NCI-H446 treated with DMSO at 0.1 percent for 48 hours (cell line): ENCODE measurements around the gene SMARCC2.

Experiments used
- DNase-seq: peaks from one replicate; lab custom pipeline; 2025; lab: John Stamatoyannopoulos, UW

Gene SMARCC2

GRCh38 chr12:56189099-56189917 is at the start of gene SMARCC2:
TSS of gene SMARCC2 (minus strand) at chr12:56189483. CDS start at chr12:56189461, 22 bp downstream.
- peak; percentile 75 for DNase-seq

GRCh38 chr12:56237552-56237951 is 48.3 kb upstream of the SMARCC2 start:
- DNase-seq, result no peak

GRCh38 chr12:56236985-56237384 is 47.7 kb upstream of the SMARCC2 start:
- no peak for DNase-seq

- DNase-seq, result no peak
Observed at GRCh38 chr12:56236091-56236490, 46.8 kb upstream of the SMARCC2 start.

- DNase-seq, result no peak
Observed at GRCh38 chr12:56234746-56235436, 45.6 kb upstream of the SMARCC2 start.

GRCh38 chr12:56231184-56231582 is 41.9 kb upstream of the SMARCC2 start:
- DNase-seq, result no peak

- no peak for DNase-seq
Observed at GRCh38 chr12:56230432-56231183, 41.3 kb upstream of the SMARCC2 start.

GRCh38 chr12:56229916-56230431 is 40.7 kb upstream of the SMARCC2 start, which contains the start of gene SLC39A5:
TSS of gene SLC39A5 (plus strand) at chr12:56230051. CDS start at chr12:56231275, 1,224 bp downstream.
- DNase-seq, result no peak

GRCh38 chr12:56229082-56229481 is 39.8 kb upstream of the SMARCC2 start:
- no peak for DNase-seq

- no peak for DNase-seq
Observed at GRCh38 chr12:56224954-56225353, 35.7 kb upstream of the SMARCC2 start.

- peak; percentile 94 for DNase-seq
Observed at GRCh38 chr12:56224102-56224701, 34.9 kb upstream of the SMARCC2 start, which contains the start of gene NABP2. TSS of gene NABP2 (plus strand) at chr12:56224342. CDS start at chr12:56224857, 515 bp downstream.

- DNase-seq, result no peak
Observed at GRCh38 chr12:56223571-56224101, 34.4 kb upstream of the SMARCC2 start.

- DNase-seq, result no peak
Observed at GRCh38 chr12:56222531-56222895, 33.2 kb upstream of the SMARCC2 start.

GRCh38 chr12:56221757-56222530 is 32.7 kb upstream of the SMARCC2 start, which contains the start of gene RNF41:
TSS of gene RNF41 (minus strand) at chr12:56221922. CDS start at chr12:56214047, 7,875 bp downstream.
- DNase-seq, result peak; percentile 93

GRCh38 chr12:56221232-56221756 is 32.0 kb upstream of the SMARCC2 start:
- DNase-seq, result peak; percentile 25

GRCh38 chr12:56220611-56221231 is 31.4 kb upstream of the SMARCC2 start:
- DNase-seq, result no peak

GRCh38 chr12:56219840-56220239 is 30.6 kb upstream of the SMARCC2 start:
- no peak for DNase-seq

GRCh38 chr12:56216461-56216860 is 27.2 kb upstream of the SMARCC2 start:
- peak; percentile 1 for DNase-seq

- no peak for DNase-seq
Observed at GRCh38 chr12:56213878-56214277, 24.6 kb upstream of the SMARCC2 start.

- no peak for DNase-seq
Observed at GRCh38 chr12:56212361-56212760, 23.1 kb upstream of the SMARCC2 start.
